ENCODE data around the gene CACNA1S. TPM values are rescaled to one million over a fixed set of nuclear protein-coding genes. Genes with fewer than 3 reads are reported as not detected.

The CACNA1S gene
- total and polyA plus RNA-seq, 2 of the 8 experiments (the other 6 are each of a cell fraction or from before 2014, with no cell fraction given): 0.06 TPM; not detected in 1

DNA sequence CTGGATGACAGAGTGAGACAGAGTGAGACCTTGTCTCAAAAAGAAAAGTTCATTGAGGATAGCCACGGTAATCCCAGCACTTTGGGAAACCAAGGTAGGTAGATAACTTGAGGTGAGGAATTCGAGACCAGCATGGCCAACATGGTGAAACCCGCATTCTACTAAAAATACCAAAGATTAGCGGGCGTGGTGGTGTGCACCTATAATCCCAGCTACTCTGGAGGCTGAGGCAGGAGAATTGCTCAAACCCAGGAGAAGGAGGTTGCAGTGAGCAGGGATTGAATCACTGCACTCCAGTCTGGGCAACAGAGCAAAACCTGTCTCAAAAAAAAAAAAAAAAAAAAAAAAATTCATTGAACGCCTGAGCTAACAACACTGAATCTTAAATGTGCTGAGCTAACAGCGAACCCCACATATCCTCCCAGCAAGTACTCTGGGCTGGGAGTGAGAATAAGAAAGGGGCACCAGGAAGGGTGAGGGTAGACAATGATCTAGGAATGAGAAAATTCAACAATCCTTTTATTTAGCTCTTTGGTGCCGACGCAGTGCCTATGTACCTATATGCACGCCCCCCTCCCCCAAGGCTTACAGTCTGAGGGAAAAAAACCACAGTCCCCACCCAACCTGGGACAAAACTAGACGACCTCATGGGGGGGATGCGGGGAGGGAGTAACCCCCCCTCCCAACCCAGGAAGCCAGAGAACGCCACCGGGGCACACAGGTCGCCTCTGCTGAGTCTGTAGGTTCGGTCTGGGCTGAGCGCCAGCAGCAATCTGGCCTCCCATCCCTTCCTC, 1.4 kb upstream of the CACNA1S start:
- Histone ChIP-seq H2AK5ac (ENCODE audit: low read depth, low read length) (no peak overlapping the region), H3K9me3 (ENCODE audit: insufficient read depth in 2 of 2, low read depth in 1 of 2, low read length in 1 of 2) (no peaks in the 10 kb centered on the region; a peak in 1 of 4 replicates), H2BK5ac (ENCODE audit: low read depth, low read length) (no peak overlapping the region), H3K4me2 (ENCODE audit: insufficient read depth in 1 of 2, low read depth in 2 of 2, low read length in 2 of 2) (peak overlapping the region; percentile 55 to 97), H3K4me1 (replicated peaks in 1 of 4; ENCODE audit: control insufficient read depth in 3 of 4, insufficient read depth in 4 of 4, low read length in 3 of 4) (peaks cover 0 to 6% (median 2%) of the 10 kb centered on the region in 4 experiments; a peak in 3 of 7 replicates), H3K79me1 (ENCODE audit: low read depth, low read length) (no peaks in the 10 kb centered on the region), H3K9ac (replicated peaks in 1 of 4; ENCODE audit: extremely low read depth in 1 of 4, low read depth in 3 of 4, low read length in 3 of 4) (peak overlapping the region in 2 of 4 experiments; percentile 15 to 26; a peak in 2 of 7 replicates), H3K36me3 (ENCODE audit: control insufficient read depth in 2 of 4, insufficient read depth in 4 of 4, low read length in 3 of 4) (no peaks in the 10 kb centered on the region), H3K23ac (ENCODE audit: insufficient read length) (no peak overlapping the region), H3K4ac (replicated peaks; ENCODE audit: insufficient read length, low read depth, low read length) (no peak overlapping the region), H2AFZ (ENCODE audit: low read length) (peak overlapping the region; percentile 91), H3K27me3 (replicated peaks in 1 of 4; ENCODE audit: control insufficient read depth in 3 of 4, extremely low read depth in 1 of 4, insufficient read depth in 3 of 4, low read length in 3 of 4) (peaks cover 9 to 27% (median 21%) of the 10 kb centered on the region in 4 experiments), H2BK120ac (replicated peaks; ENCODE audit: low read depth, low read length) (no peak overlapping the region), H4K5ac (ENCODE audit: insufficient read length, low read depth, low read length) (no peak overlapping the region), H4K91ac (replicated peaks; ENCODE audit: insufficient read length, low read length) (no peak overlapping the region), H4K20me1 (replicated peaks in 1 of 2; ENCODE audit: control insufficient read depth in 1 of 2, insufficient read depth in 2 of 2, low read length in 2 of 2) (no peaks in the 10 kb centered on the region), H3K23me2 (ENCODE audit: low read depth, low read length) (peaks cover 7% of the 10 kb centered on the region; the same call in 1 of the 2 replicates), H3K27ac (ENCODE audit: low read depth, low read length) (no peak overlapping the region), H3K14ac (ENCODE audit: insufficient read length) (no peak overlapping the region), H3K4me3 (ENCODE audit: extremely low read depth in 1 of 4, insufficient read depth in 2 of 4, low read depth in 3 of 4, low read length in 4 of 4) (peak overlapping the region in 3 of 4 experiments; percentile 30 to 72 (median 62); a peak in 6 of 8 replicates), H4K8ac (ENCODE audit: extremely low read depth, insufficient read depth, low read length) (no peak overlapping the region), H2BK15ac (ENCODE audit: low read length) (0 out of 2 replicates have a peak overlapping the region, but pooled peaks have one; percentile 88), H2BK12ac (ENCODE audit: low read depth, low read length) (no peak overlapping the region), H3K56ac (replicated peaks; ENCODE audit: insufficient read length, low read depth, low read length) (no peak overlapping the region), H3K79me2 (ENCODE audit: control insufficient read depth in 1 of 2, insufficient read depth in 2 of 2, low read length in 2 of 2) (no peaks in the 10 kb centered on the region), H3K18ac (ENCODE audit: extremely low read depth, low read length) (peak overlapping the region; percentile 60; the same call in 1 of the 2 replicates), H2BK20ac (ENCODE audit: low read length) (0 out of 2 replicates have a peak overlapping the region, but pooled peaks have one; percentile 61)
- ChIA-PET CTCF (ENCODE audit: partially characterized antibody) (interaction anchor here (0.5 to 16.3 kb wide), 38 partner anchors 9 to 469 kb away, joined by 3 to 343 read pairs (median 4); no protein-coding TSS in a partner anchor), POLR2A (ENCODE audit: partially characterized antibody) (interaction anchor here (0.6 to 3.1 kb wide), 5 partner anchors 28 to 233 kb away, joined by 3 to 15 read pairs (median 4); no protein-coding TSS in a partner anchor)
- no peak for TF ChIP-seq POU5F1 (IDR thresholded peaks at IDR 0.05; ENCODE audit: low read depth, low read length)
- TF ChIP-seq TAF7 (optimal IDR thresholded peaks at IDR 0.05; ENCODE audit: borderline replicate concordance, low read depth, low read length): no peak
- no peak for TF ChIP-seq SP2 (IDR thresholded peaks at IDR 0.05; ENCODE audit: low read length)
- no peak for TF ChIP-seq CEBPB (IDR thresholded peaks at IDR 0.05; ENCODE audit: low read depth, low read length)
- TF ChIP-seq SIRT6 (IDR thresholded peaks at IDR 0.05; ENCODE audit: low read length): no peak
- no peak for TF ChIP-seq SP1 (IDR thresholded peaks at IDR 0.05; ENCODE audit: low read depth, low read length)
- no peak for TF ChIP-seq CTBP2 (IDR thresholded peaks at IDR 0.05; ENCODE audit: borderline replicate concordance, insufficient read depth, insufficient read length, low read length)
- TF ChIP-seq NRF1 (IDR thresholded peaks at IDR 0.05; ENCODE audit: low read depth, low read length): no peak
- TF ChIP-seq GTF2F1 (IDR thresholded peaks at IDR 0.05; ENCODE audit: borderline replicate concordance, low read depth, low read length): no peak
- no peak for TF ChIP-seq BACH1 (IDR thresholded peaks at IDR 0.05; ENCODE audit: low read length)
- TF ChIP-seq TCF12 (IDR thresholded peaks at IDR 0.05; ENCODE audit: low read depth, low read length): no peak
- whole genome bisulfite sequencing, 2 experiments (ENCODE audit: extremely low coverage in 1 of 2, insufficient coverage in 1 of 2, insufficient read length in 1 of 2, insufficient replicate concordance in 2 of 2, low coverage in 1 of 2, low lambda C conversion rate in 2 of 2, missing lambda C conversion rate in 1 of 2): 51% methylated on average over 14 of the region's 17 CpGs; no CpG with 5 or more reads in 1 of the 2 experiments
- FAIRE-seq (no peak), DNase-seq (ENCODE audit: low read depth in 1 of 2, low spot score in 2 of 2) (no peak)

All from H1 (cell line).